OCI-LY7 (cell line): ENCODE measurements around the gene GFRA4. TPM values are rescaled to one million over a fixed set of nuclear protein-coding genes. Genes with fewer than 3 reads are reported as not detected.

ENCODE experiments used
- BruUV-seq: library from RNA; stranded (reverse); fragments of 400-500 nt; replicated peaks from 2 replicates; lab custom pipeline; 2021; lab: Mats Ljungman, UMichigan
- CTCF ChIA-PET: fragments of 300-600 bp; sonication (Branson Sonifier 250); formaldehyde crosslinking; loops from one replicate; lab custom pipeline; 2022; ENCODE audit warnings: antibody characterized with exemption; ENCODE audit not compliant: unreplicated experiment; lab: Charles Lee
- POLR2A ChIA-PET: fragments of 300-600 bp; sonication (Branson Sonifier 250); formaldehyde crosslinking; loops from one replicate; lab custom pipeline; 2022; ENCODE audit warnings: antibody characterized with exemption; lab: Charles Lee
- DNase-seq: peaks from one replicate; pipeline ENCODE4 v3.0.0-alpha.2; 2015; ENCODE audit warnings: low spot score
- H2AFZ ChIP-seq: fragments of 200-600 bp; sonication (generic), shearing (Covaris generic); 2 replicates; pipeline ENCODE4 v1.6.1; 2014; ENCODE audit warnings: mild to moderate bottlenecking, antibody characterized with exemption, low read length, moderate library complexity
- H3K27ac ChIP-seq: fragments of 200-600 bp; sonication (generic); 2 replicates; pipeline ENCODE4 v1.5.1; 2014; ENCODE audit warnings: mixed run types, low read depth, mild to moderate bottlenecking, moderate library complexity, low read length, inconsistent platforms; ENCODE audit not compliant: poor library complexity, severe bottlenecking
- H3K36me3 ChIP-seq: fragments of 200-600 bp; sonication (generic); 2 replicates; pipeline ENCODE4 v1.6.1; 2014; ENCODE audit warnings: mild to moderate bottlenecking, antibody characterized with exemption, low read length, moderate library complexity, mixed read lengths; ENCODE audit not compliant: insufficient read depth
- H3K4me1 ChIP-seq: fragments of 200-600 bp; sonication (generic); 2 replicates; pipeline ENCODE4 v1.5.1; 2014; ENCODE audit warnings: mild to moderate bottlenecking, low read length; ENCODE audit not compliant: insufficient read depth, poor library complexity, severe bottlenecking
- H3K4me2 ChIP-seq: fragments of 200-600 bp; sonication (generic); 2 replicates; pipeline ENCODE4 v1.6.1; 2014; ENCODE audit warnings: mild to moderate bottlenecking, low read length
- H3K4me3 ChIP-seq: fragments of 200-600 bp; sonication (generic); 2 replicates; pipeline ENCODE4 v1.5.1; 2014; ENCODE audit warnings: mild to moderate bottlenecking, low read depth, low read length; ENCODE audit not compliant: poor library complexity, severe bottlenecking
- H3K79me2 ChIP-seq: fragments of 200-600 bp; sonication (generic); 2 replicates; pipeline ENCODE4 v1.6.1; 2016; ENCODE audit warnings: low read depth, mild to moderate bottlenecking, low read length, moderate library complexity, mixed read lengths; ENCODE audit not compliant: insufficient read depth
- H3K9me2 ChIP-seq: fragments of 200-600 bp; sonication (generic); 2 replicates; pipeline ENCODE4 v1.6.1; 2016; ENCODE audit warnings: mild to moderate bottlenecking, low read length, mixed read lengths; ENCODE audit not compliant: insufficient read depth
- H3K9me3 ChIP-seq: fragments of 200-600 bp; sonication (generic); 2 replicates; pipeline ENCODE4 v1.6.1; 2014; ENCODE audit warnings: mild to moderate bottlenecking, mixed run types, low read length, mixed read lengths
- H4K20me1 ChIP-seq: fragments of 200-600 bp; sonication (generic); 2 replicates; pipeline ENCODE4 v1.6.1; 2014; ENCODE audit warnings: mild to moderate bottlenecking, antibody characterized with exemption, low read length, moderate library complexity, mixed read lengths; ENCODE audit not compliant: insufficient read depth
- CTCF ChIP-seq: fragments of 200-600 bp; sonication (generic); conservative IDR thresholded peaks from 2 replicates; pipeline ENCODE4 v1.5.1; 2014; ENCODE audit warnings: mild to moderate bottlenecking, antibody characterized with exemption, low read length, moderate library complexity, mixed read lengths
- EZH2phosphoT487 ChIP-seq: fragments of 200-600 bp; sonication (generic); IDR thresholded peaks from 2 replicates; pipeline ENCODE4 v1.6.1; 2018; ENCODE audit warnings: low read depth, borderline replicate concordance, mild to moderate bottlenecking, mixed run types, antibody characterized with exemption, low read length, moderate library complexity, mixed read lengths
- intact Hi-C: fragments of 100-400 bp; cut with micrococcal nuclease; formaldehyde crosslinking; loops from one replicate; pipeline ENCODE4 v1.10.0; 2022; ENCODE audit not compliant: unreplicated experiment
- total RNA-seq, 2 experiments: library from RNA; depleted of rRNA in 1 of 2; stranded (reverse); fragments of >200 nt in 1 of 2; shearing (Covaris generic) in 1 of 2; gene quantifications; 2 replicates each; pipeline ENCODE4 v1.2.3, GENCODE V29; 2014 to 2022

The GFRA4 gene
- total RNA-seq, 2 experiments from 2014 or later, result not detected

- DNase-seq, result no peak
- TF ChIP-seq CTCF (no peak), EZH2phosphoT487 (no peak)
- BruUV-seq, result no TSS peak
- no peaks in the 10 kb centered on the region for H3K9me3 ChIP-seq
- intact Hi-C loops, result no loop called here
- no peaks in the 10 kb centered on the region for H3K79me2 ChIP-seq
- H4K20me1 ChIP-seq, result no peaks in the 10 kb centered on the region
- H3K4me2 ChIP-seq, result no peak overlapping the region
- no peaks in the 10 kb centered on the region for H3K36me3 ChIP-seq
- no peaks in the 10 kb centered on the region for H3K9me2 ChIP-seq
- CTCF ChIA-PET, result no interaction called here
- no peak overlapping the region for H3K27ac ChIP-seq
- no peaks in the 10 kb centered on the region for H3K4me1 ChIP-seq
- POLR2A ChIA-PET, result no interaction called here
- H2AFZ ChIP-seq, result no peak overlapping the region
- no peak overlapping the region for H3K4me3 ChIP-seq
These were observed 18.2 kb upstream of the GFRA4 start for GRCh38 chr20:3681352-3681930.

GRCh38 chr20:3680701-3681351, 17.6 kb upstream of the GFRA4 start:
- Histone ChIP-seq H3K27ac (no peak overlapping the region), H3K4me3 (no peak overlapping the region), H3K79me2 (no peaks in the 10 kb centered on the region), H3K4me2 (no peak overlapping the region), H3K9me2 (no peaks in the 10 kb centered on the region), H3K4me1 (no peaks in the 10 kb centered on the region), H4K20me1 (no peaks in the 10 kb centered on the region), H3K9me3 (no peaks in the 10 kb centered on the region), H3K36me3 (no peaks in the 10 kb centered on the region), H2AFZ (no peak overlapping the region)
- ChIA-PET CTCF (no interaction called here), POLR2A (no interaction called here)
- DNase-seq, result no peak
- no TSS peak for BruUV-seq
- intact Hi-C loops, result no loop called here
- TF ChIP-seq CTCF (no peak), EZH2phosphoT487 (no peak)
